HCEC 1CT (cell line): ENCODE results near the gene GSG1.
A peak's percentile ranks its signal among the peaks of the same experiment; 100 is the strongest.

Experiments
- DNase-seq: peaks from one replicate; pipeline ENCODE4 v3.0.0-alpha.2; 2017

Gene GSG1

DNA sequence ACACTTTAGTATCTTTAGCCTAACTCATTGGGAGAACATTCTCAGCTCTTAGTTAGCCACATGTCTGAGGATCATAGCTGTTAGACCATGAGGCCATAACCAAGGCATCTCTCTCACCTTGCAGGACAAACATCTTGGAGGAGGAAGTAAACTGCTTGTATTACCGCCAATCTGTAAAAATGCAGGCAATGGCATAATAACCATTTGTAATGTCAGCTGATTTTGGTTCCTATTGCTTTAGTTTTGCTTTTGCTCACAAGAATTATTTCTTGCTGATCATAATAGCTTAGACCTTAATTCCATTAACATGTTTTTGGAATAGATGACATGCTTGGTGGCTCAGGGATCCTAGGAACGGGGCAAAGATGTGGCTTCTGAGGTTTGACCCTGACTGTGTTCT lies 16.4 kb upstream of the GSG1 start:
- no peak for DNase-seq

DNA sequence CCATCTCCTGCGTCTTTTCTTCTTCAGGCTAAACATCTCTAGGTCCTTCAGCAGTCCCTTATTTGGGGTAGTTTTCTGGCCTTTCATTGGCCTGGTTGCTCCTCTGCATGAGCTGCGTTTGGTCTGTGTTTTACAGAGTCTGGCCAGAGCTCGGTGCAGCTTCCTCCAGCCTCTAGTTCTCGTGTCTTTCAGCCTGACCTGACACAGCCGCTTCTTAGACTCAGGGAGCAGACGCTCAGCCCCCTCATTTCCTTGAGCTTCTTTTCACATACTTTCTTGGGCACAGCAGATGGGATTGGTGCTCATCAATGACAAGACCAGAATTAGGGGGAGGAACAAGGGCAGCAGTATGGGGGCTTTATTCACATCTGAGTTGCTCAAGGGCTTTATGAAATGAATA lies 13.6 kb upstream of the GSG1 start:
- no peak for DNase-seq

DNA sequence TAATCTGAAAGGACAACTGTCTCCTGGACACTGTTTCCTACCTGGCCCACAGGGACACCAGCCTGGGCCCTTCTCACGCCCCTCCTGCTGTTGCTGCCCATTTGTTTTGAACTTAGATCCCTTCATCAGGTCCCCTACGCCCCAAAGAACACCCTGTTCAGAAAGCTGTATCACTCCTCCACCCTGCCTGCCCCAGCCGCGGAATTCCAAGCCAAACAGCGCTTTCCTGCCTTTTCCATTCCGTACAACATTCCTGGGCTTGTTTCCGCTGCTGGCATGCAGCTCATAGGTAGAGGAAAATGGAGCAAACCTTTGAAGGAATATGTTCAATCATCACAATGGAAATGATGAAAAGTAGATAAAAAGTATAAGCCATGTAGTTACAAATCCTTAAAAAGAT lies 12.8 kb upstream of the GSG1 start:
- no peak for DNase-seq

DNA sequence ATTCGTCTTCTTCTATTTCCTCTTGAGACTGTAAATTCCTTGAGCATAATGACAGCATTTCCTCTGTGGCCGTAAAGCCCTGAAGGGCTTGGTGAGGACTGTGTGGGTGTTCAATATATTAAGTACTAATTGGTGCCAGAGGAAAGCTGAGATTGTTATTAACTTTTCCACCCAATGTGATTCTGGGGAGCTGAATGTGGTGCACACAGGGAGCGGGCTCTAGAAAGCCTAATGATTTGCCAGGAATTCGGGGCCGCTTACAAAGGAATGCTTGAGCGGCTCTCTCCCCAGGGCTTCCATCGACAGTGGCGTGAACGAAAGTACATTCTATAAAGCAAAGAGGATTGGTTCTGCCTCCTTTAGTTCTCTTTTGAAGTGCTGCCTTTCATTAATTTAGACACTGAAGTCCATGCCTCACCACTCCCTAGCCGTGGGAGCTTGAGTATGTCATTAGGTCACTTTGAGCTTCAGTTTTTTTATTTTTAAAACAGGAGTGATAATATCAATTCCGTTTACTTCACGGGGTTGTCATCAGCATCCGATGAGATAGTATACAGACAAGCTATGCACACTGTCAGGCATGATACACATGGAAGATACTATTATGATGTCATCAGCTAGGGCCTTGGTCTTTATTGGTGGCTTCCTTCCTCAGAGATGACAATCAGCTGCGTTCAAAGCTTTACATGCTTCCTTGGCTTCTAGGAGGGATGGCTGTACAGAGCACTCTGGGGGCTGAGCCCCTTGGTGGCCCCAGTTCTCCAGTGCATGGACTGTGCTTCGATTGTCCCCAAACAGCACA lies 11.0 kb upstream of the GSG1 start:
- no peak for DNase-seq

DNA sequence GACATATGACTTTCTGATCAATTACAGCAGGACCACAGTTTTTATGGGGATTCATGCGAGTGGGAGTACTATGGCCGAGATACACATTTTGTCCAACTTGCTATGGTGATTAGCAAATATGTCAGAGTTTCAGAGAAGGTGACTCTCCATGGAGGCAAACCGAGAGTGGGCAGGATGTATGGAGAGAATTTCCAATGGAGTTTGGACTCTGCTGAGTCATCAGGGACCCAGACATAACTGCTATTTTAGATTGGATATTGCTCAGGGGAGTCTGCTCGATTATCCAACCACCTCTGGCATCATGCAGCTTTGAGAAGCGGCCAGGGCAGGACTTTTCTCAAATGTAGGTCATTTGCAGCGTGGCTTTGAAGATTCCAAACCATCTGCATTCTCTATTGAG lies 9.5 kb upstream of the GSG1 start:
- no peak for DNase-seq

DNA sequence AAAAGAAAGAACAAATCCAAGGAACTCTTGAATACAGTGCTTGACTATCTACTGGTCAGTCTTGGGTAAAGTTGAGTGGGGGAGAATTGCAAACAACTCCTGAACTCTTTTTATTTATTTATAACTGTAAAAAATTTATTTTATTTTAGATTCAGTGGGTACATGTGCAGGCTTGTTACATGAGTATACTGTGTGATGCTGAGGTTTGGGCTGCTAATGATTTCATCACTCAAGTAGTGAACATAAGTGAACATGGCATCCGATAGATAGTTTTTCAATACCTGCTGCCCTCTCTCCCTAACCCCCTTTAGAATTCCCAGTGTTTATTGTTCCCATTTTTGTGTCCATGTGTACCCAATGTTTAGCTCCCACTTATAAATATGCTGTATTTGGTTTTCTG lies 3.2 kb upstream of the GSG1 start:
- no peak for DNase-seq

DNA sequence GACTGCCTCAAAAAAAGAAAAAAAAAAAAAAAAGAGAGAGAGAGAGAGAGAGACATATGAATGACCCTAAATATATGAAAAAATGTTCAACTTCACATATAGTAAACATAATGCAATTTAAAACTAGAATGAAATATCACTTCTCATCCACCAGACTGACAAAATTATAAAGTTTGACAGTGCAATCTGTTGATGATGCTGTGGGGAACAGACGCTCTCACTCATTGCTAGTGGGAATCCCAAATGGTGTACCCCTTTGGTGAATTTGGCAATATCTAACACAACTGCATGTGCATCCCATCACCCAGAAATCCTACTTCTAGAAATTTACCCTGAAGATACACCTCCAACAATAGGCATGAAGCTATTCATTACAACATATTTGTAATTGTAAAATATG lies 2.3 kb upstream of the GSG1 start:
- DNase-seq = no peak

DNA sequence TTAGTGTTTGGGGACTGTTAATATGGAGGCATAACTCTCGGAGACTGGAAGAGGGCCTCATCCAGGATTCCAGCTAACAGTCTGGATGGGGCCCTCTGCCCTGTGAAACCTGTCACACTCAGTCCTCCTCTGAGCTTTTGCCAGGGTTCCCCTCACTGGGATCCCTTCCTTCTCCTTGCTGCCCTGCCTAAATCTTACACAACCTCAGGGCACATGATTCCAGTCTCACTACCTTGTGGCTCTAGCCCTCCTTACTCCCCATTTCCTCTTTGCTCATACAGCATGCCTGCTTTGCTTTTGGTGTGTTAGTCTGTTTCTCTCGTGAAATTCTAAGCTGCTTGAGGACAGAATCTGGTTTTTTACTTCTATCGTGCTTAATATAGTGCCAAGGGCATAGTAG lies 942 bp upstream of the GSG1 start:
- DNase-seq = no peak

DNA sequence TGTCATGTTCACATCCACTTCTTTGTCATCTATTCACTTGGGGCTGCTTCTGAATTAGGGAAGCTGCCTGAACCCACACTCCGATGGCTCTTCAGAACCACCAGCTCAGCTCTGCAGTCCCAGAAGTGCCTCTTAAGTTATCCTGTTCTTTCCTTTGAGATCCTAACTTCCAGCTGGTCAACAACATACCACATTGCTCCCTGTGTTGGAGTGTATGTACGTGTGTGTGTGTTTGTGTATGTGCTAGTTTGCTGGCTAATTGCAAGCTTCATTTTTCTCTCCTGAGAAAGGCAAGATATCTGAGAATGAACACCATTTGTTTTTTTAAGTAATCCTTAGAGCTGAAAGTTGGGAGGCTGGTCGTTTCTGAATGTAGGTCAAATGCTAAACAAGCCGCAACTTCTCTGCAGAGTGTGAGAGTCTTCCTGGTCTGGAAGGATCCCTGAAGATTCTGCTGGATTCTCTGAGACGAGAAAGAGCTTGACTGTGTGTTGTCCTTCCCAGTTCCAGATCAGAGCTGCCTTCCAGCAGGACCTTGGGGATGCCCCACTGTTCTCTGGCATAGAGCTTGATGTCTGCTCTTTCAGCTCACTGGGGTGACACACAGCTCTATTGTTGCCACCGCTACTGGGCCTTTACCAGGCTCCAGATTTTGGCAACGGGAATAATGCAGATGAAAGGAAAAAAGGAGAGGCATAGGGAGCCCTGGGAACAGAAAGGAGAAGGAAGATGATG lies 839 bp downstream of the GSG1 start:
- DNase-seq = no peak

DNA sequence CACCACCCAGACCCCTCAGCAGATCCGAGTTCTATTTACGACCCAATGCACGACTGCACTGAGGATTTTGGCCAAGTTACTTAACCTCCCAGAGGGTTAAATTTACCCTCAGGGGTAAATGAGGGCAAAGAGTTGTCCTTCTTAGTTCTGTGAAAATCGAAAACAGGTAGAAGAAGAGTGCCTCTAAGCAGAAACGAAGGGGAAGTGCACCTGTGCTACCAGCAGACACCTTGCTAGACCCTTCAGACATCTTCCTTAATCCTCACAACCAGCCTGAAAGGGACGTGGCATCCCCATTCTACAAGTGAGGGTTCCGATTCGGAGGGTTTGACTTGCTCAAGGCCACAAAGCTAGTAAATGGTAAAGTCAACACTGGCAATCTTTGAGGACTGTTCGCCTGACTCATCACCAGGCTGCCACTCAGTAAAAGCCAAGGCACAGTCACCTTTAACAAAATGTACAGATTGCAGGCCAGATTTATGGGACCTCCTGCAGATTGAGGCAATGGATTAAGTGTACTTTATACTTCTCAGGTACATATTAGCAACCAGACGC lies 1.6 kb downstream of the GSG1 start:
- peak; percentile 40 for DNase-seq

DNA sequence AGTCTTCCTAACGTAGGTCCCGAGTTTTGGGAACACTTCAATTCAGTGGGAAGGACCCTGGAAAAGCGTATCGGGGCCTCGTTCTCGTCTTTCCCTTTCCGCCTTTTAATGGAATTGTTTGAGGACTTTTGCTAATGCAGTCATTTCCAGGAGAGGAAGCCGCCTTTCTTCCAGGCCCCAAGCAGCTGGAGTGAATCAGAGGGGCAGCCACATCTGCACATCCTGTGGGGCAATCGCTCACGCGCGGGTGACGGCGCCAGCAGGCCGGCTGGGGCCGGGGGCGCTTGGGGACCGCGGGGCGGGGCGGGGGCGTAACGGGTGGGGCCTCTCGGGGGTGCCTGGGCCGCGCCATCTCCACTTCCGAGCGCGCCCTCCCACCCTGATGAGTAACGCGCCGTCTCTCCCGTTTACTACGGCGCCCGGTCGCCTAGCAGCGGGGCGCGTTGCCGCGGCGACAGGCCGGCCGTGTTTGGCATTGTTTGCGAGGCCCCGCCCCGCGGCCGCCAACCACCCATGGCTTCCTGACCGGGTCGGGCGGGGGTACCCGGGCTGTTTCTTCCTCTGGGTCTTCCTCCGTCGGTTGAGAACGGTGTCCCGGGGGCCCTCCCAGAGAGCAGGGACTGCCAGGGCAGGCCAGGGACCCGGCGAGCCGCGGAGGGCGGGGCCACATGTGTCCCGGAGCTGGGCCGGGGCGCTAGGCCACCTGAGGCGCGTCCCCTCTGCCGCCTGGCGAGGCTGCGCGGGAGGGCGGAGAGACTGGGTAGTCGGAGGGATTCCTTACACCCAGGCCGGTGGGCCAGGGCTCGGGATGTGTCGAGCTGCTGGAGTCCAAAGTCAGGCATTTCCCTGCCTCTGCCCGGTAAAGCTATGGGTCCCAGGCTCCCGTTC lies 2.3 kb downstream of the GSG1 start:
- peak; percentile 95 for DNase-seq

DNA sequence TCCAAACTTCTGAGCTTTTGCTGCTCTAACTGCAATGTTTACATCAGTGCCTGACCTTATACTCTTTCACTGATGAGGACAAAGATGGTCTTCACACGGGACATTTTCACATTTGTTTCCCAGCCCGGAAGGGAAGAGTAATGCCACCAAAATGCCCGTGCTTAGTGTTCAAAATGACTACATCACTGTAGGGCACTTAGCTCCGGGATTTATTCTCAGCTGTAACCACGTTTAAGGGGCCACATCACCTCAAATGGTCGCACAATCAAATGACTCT lies 2.9 kb downstream of the GSG1 start:
- DNase-seq = no peak

DNA sequence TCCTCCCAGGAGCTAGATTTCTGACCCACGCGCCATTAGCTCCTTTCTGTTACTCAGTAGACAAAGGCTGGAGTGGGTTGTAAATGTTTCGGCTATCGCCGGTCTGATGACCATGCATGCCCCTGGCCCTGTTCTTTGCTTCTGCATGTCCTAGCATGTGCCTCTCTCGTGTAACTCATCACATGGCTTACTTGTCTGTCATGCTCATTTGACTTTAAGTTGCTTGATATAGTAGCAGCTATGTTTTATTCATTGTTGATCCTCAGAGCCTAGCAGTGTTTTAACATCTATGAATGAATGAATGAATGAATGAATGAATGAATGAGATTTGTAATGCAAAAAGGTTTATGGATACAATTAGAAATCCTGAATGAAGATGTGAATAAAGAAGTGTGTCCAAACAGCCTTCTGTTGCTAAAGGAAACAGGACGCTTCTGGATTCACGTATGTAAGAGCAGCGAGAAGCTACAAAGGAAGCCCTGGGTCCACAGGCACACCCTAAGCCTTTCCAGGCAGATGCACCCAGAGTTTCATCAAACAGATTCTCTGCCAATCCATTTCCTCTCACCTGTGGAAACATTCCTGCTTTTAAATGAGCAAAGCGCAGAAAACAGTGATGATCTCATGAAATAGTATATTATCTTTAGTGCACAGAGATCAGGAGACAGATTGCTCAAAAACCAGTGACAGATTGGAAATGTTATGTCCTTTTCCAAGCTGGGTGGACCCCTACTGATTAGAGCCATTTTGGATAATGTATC lies 3.4 kb downstream of the GSG1 start:
- DNase-seq = no peak

DNA sequence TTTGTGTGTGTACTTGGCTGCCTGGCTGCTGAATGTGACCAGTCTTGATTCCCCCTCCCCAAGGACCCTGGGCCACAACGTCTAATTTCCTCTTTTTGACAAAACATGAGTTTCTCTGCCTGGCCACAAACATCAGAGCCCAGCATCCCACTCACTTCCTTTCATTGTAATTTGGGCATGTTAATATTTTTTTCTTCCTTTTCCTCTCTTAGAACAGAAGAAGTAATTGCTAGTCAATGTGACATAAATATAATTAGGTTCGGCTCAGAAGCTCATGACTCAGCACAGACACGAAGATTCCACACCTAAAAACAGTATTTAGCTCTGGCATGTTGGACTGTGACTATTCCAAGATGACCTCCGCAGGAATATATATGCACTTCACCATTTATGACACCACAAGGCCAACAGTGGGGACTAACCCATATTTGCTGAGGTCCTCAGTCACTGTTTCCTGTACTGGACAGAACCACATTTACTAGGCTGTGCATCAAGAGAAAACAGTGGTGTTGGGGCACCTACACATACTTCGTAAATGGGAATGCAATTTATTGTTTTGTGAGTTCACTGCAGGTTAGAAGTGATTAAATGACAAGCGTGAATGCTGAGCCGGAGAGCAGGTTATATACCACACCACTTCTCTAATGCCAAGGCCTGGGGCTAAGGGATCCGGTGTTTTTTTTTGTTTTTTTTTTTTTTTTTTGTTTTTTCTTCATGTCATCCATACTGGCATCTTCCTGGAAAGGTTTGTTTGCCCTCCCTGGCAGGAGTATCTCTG lies 4.2 kb downstream of the GSG1 start:
- DNase-seq = no peak

DNA sequence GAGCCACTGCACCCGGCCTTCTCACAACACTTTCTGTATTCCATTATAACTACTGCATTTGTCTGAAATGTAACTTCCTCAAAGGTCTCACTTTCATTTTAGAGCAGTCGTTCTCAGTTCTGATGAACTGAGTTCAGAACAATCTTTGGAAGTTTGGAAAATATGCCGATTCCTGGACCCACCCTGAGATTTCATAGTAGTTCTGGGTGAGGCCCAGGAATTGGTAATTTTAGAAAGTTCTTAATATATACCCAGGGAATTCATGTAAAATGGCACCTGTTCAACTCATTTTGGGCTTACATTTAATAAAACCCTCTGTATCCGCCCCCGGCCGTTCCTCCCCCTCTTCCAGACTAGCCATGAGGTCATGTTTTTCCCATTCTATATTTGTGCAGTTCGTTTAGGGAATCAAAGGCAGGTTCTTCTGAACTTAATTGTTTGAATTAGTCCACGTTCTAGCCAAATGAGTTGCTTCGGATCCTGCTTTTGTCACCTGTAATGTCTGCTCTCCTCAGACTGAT lies 5.9 kb downstream of the GSG1 start:
- DNase-seq = no peak

DNA sequence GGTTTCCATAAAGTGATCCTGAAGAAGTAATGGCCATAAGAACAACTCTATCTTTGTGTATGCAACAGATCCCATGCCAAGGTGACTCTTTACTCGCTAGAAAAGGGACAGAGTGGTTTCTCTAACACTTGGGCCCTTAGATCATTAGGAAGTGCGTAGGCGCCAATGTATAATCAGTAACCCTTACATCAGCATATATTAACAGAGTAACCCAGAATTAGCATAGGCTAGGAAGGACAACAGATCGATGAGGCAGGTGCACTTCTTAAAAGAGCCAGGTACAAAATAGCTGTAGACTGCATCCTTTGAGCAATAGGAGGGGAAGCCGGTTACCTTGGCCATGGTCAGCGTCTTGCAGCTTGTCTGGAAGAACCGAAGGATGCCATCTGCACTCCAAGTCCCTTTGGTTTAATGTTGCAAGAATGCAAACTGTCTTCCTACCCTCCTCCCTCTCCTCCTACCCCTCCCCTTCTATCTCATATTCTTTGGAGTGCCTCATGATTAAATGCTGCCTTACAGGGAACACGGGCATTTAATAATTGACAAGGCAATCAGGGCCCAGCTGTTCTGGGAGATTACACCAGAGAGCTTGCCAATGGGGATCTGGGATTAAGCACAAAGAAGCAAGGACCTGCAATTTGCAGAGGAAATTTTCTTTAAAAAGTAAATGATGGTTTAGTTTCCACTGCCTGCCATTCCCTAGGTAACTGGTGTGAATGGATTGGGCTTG lies 8.0 kb downstream of the GSG1 start:
- no peak for DNase-seq

DNA sequence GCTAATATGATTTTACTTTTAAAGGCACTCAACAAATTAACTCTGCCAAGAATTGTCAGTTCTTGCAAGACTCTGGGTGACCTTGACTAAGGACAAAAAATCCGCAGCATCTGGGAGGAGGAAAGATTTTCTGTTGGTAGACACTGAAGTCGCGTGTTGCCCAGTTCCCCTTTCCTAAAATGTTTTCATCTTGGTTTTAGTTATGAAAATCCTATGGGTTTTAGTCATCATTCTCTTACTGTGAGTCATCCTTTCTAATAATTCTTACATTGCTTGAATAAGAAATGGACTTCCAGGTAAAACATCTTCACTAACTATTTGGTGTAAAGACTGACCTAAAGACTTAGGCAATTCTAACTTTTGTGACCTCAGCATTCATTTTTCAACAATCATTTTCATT lies 9.1 kb downstream of the GSG1 start:
- peak; percentile 86 for DNase-seq

DNA sequence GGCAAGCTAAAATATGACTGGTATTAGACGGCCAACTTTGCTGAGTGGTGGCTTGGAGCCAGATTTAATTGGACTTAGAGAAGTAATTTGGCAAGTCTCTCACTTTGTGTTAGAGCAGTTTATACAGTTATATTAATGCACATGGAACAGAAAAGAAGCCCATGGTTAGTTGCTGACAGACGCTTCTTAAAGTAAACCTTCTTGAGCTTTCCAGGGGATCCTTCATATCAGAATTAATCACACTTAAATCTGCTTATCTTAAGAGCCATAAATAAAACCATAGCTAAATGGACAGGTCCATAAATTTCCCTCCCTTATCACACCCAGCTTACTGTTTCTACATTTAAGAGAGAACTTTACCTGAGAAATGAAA lies 9.6 kb downstream of the GSG1 start:
- no peak for DNase-seq

DNA sequence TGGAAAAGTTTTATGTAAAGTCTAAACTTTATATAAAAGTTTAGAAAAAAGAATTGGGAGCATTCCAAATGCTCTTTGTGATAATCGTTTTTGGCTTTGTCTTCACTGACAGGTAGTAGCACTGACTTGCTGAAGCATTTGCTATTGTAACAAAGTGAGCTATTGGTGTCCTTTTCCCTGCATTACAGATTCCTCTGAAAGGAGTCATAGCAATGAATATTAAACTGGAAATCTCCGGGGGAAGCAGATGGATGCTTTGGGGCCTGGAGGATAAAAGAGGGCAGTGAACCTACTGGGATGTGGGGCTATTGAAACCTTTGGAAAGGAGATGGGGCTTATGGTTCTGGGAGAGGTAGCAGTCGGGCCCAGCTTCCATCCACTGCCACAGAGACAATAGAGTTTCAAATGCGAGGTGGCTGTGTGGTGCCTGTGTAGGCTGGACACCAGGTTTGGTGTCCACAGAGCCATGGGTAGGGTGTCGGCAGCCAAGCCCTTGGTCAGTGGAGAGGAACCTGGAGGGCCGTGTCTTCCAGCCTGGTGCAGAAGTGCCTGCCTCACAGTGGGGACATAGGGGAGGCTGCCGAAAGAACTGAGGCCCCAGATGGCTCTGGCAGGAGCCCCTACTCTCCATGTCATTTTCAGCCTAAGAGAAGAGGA lies 10.1 kb downstream of the GSG1 start:
- peak; percentile 78 for DNase-seq

DNA sequence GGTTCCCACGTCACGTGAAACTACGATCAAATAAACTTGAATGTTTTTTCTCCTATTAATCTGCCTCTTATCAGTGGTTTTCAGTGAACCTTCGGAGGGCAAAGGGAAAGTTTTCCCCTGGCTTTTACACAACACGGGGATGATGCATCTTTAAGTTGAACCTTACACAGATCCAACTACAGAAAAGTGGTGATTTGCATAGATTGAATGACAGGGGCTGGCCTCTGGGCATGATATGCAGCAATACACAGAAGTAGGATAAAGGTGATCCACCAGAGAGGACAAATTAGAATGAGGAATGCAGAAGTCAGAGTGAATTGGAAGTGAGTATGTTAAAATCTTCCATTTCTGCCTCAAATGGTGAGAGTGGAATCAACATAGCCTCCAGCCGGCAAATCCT lies 11.6 kb downstream of the GSG1 start:
- DNase-seq = no peak

DNA sequence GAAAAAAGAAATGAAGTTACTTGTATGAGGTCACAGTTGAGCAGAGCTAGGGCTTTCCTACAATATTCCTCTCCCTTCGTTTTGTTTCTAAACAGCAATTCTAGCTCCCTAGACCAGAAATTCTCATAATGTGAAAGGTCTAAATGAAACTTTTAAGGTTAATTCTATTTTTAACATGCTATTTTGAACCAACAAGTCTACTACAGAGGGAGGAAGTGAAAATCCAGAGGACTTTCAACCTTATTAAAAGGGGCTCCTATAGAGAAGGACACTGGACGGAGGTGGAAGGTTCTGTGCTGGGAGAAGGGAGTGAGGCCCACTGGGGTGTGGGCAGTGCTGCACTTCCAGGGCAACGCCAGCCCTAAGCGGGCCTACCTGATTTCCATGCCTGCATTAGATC lies 13.4 kb downstream of the GSG1 start:
- no peak for DNase-seq
